ENCODE data around the gene ZNF778. TPM values are rescaled to one million over a fixed set of nuclear protein-coding genes. Genes with fewer than 3 reads are reported as not detected.
"Not testable (repeated sequence)": the region's sequence is repeated elsewhere in the genome, so short reads cannot be mapped to it uniquely, and the experiment has no call there.

ZNF778 gene
- total RNA-seq, 1 donor from 2014 or later, result 9.7 TPM

- intact Hi-C loops (cut with DNase I), result no loop called here
- no peak for DNase-seq (ENCODE audit: low spot score)
Measured at GRCh38 chr16:89178453-89179147, 38.9 kb upstream of the ZNF778 start.

GRCh38 chr16:89179148-89179484 lies 38.4 kb upstream of the ZNF778 start:
- DNase-seq (ENCODE audit: low spot score), result no peak

GRCh38 chr16:89179656-89180315 lies 37.7 kb upstream of the ZNF778 start:
- DNase-seq (ENCODE audit: low spot score), result no peak
- intact Hi-C loops (cut with DNase I), result no loop called here

More at GRCh38 chr16:89179148-89179484, 38.4 kb upstream of the ZNF778 start:
- intact Hi-C loops (cut with DNase I), result no loop called here

DNA sequence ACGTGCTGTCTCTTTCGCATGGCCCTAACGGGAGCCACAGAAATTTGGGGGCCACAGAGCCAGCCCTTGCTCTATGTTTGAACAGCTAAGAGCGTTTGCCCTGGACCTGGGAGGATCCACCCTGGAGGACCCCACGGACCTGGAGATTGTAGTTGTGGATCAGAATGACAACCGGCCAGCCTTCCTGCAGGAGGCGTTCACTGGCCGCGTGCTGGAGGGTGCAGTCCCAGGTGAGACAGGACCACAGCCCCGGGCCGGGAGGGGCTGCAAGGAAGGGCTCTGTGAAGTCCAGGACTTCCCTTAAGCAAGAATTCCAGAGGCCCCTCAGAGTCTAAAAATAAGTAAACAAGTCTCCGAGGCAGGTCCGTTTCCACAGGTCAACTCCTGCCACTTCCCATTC lies 34.0 kb upstream of the ZNF778 start:
- DNase-seq (ENCODE audit: low spot score), result no peak
- intact Hi-C loops (cut with DNase I), result no loop called here

- DNase-seq (ENCODE audit: low spot score), result no peak
- intact Hi-C loops (cut with DNase I), result no loop called here
Measured at GRCh38 chr16:89183975-89184676, 33.4 kb upstream of the ZNF778 start.

GRCh38 chr16:89184677-89184932 lies 32.9 kb upstream of the ZNF778 start:
- no peak for DNase-seq (ENCODE audit: low spot score)

GRCh38 chr16:89184933-89185794 lies 32.3 kb upstream of the ZNF778 start:
- intact Hi-C loops (cut with DNase I), result no loop called here
- DNase-seq (ENCODE audit: low spot score), result no peak

More at GRCh38 chr16:89184677-89184932, 32.9 kb upstream of the ZNF778 start:
- intact Hi-C loops (cut with DNase I), result no loop called here

- intact Hi-C loops (cut with DNase I); DNase-seq (ENCODE audit: low spot score): not testable (repeated sequence)
Measured at GRCh38 chr16:89185887-89186592, 31.5 kb upstream of the ZNF778 start.

GRCh38 chr16:89186593-89187031 lies 30.9 kb upstream of the ZNF778 start:
- intact Hi-C loops (cut with DNase I); DNase-seq (ENCODE audit: low spot score): not testable (repeated sequence)

DNA sequence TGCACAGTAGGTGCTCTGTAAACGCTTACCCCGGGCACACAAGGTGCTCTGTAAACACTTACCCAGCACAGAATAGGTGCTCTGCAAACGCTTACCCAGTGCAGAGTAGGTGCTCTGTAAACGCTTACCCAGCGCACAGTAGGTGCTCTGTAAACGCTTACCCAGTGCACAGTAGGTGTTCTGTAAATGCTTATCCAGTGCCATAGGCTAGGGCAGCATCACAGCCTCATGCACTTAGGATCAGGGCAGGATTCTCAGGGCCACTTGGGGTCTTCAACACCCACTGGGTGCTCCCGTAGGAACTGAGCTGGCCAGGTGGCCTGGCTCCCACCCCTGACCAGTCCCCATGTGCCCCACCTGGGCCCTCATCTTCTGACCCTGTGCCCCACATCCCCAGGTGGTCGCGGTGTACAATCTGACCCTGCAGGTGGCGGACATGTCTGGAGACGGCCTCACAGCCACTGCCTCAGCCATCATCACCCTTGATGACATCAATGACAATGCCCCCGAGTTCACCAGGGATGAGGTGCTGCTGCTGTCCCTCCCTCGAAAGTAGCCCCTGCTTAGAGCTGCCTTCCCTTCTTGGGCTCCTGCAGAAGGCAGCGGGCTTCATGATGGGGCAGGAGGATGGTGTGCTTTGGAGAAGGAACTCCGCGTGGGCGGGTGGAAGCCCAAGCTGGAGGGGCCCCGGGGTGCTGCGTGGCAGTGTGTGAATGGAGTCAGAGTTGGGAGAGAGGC lies 30.3 kb upstream of the ZNF778 start:
- intact Hi-C loops (cut with DNase I), result no loop called here
- DNase-seq (ENCODE audit: low spot score), result no peak

DNA sequence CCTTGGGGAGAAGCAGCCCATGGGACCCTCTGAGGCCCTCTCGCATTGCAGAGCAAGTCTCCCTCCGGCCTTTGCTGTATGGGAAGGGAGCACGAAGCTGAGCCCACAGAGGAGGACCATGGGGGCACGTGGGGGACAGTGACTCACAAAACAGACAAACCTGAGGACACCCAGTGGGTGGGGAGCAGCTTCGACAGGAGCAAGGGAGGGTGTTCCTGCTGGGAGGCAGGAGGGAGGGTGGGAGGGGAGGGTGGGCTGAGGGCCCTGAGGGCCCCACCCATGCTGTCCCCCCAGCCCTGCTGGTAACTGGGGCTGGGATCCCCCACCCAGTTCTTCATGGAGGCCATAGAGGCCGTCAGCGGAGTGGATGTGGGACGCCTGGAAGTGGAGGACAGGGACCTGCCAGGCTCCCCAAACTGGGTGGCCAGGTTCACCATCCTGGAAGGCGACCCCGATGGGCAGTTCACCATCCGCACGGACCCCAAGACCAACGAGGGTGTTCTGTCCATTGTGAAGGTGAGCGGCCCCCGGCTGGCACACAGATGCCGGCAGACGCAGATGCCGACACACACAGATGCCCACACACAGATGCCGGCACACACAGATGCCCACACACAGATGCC lies 29.6 kb upstream of the ZNF778 start:
- intact Hi-C loops (cut with DNase I), result no loop called here
- DNase-seq (ENCODE audit: low spot score), result no peak

DNA sequence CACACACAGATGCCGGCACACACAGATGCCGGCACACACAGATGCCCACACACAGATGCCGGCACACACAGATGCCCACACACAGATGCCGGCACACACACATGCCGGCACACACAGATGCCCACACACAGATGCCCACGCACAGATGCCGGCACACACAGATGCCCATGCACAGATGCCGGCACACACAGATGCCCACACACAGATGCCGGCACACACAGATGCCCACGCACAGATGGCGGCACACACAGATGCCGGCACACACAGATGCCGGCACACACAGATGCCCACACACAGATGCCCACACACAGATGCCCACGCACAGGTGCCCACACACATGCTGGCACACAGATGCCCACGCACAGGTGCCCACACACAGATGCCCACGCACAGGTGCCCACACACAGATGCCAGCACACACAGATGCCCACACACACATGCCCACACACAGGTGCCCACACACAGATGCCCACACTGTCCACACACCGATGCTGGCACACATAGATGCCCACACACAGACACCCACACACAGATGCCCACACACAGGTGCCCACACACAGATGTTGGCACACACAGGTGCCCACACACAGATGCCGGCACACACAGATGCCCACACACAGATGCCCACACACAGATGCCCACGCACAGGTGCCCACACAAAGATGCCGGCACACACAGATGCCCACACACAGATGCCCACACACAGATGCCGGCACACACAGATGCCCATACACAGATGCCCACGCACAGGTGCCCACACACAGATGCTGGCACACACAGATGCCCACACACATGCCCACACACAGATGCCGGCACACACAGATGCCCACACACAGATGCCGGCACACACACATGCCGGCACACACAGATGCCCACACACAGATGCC lies 28.8 kb upstream of the ZNF778 start:
- DNase-seq (ENCODE audit: low spot score); intact Hi-C loops (cut with DNase I): not testable (repeated sequence)

GRCh38 chr16:89189358-89190025 lies 28.0 kb upstream of the ZNF778 start:
- intact Hi-C loops (cut with DNase I), result no loop called here
- no peak for DNase-seq (ENCODE audit: low spot score)

DNA sequence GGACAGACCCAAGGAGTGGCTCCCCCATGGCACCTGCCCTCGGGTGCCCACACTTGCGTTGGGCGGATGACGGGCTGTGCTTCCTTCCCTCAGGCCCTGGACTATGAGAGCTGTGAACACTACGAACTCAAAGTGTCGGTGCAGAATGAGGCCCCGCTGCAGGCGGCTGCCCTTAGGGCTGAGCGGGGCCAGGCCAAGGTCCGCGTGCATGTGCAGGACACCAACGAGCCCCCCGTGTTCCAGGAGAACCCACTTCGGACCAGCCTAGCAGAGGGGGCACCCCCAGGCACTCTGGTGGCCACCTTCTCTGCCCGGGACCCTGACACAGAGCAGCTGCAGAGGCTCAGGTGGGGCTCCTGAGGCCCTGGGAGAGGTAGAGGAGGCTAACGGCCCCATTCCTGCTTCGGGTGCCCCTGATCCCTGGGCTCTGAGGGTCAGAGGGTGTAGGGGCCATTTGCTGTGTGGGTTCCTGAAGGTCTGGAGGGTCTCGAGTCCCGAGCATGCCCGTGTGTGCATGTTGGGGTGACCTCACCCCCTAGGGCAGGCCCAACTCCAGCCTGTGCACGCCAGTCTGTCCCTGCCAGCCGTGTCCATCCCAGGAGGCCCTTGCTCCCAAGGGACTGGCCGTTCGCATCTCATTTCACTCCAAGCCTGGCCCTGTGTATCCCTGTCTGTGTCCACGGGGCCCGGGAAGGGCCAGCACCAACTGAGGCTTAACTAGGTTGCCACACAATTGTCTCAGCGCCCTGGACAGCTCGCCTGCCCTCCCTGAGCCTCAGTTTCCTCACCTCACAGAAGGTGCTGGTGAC lies 27.1 kb upstream of the ZNF778 start:
- DNase-seq (ENCODE audit: low spot score), result no peak
- intact Hi-C loops (cut with DNase I), result no loop called here

DNA sequence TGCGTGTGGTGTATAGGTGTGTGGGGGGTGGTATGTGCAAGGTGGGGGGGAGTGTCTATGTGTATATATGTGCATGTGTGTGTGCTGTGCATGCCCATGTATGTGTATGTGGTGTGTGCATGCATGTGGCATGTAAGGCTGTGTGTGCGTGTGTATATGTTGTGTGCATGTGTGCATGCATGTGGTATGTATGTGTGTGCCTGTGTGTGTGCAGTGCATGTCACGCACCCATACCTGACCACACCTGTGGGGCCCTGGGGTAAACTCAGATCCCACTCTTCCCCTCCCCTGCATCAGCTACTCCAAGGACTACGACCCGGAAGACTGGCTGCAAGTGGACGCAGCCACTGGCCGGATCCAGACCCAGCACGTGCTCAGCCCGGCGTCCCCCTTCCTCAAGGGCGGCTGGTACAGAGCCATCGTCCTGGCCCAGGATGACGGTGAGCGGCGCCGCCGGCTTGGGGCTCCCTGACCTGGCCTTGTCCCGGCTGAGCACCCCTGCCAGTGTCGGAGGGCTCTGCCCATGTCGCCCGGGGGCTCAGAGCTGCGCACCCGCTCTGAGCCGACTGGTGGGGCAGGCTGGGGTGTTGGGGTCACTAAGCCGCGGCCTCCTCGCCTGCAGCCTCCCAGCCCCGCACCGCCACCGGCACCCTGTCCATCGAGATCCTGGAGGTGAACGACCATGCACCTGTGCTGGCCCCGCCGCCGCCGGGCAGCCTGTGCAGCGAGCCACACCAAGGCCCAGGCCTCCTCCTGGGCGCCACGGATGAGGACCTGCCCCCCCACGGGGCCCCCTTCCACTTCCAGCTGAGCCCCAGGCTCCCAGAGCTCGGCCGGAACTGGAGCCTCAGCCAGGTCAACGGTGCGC lies 26.2 kb upstream of the ZNF778 start:
- DNase-seq (ENCODE audit: low spot score), result no peak
- intact Hi-C loops (cut with DNase I), result no loop called here

All from cardiac septum (tissue), 1 donor.